Activated CD4-positive, alpha-beta T cell treated with anti-CD3 and anti-CD28 coated beads, Interleukin-2, amount 10 ng/mL, durations not matched to agents 24 days and 14 days (primary cell): Measurements from ENCODE around the gene DXO. TPM values are rescaled to one million over a fixed set of nuclear protein-coding genes. Genes with fewer than 3 reads are reported as not detected.

Source experiments
- DNase-seq: peaks from one replicate; pipeline ENCODE4 v3.0.0; 2022
- H3K27ac Mint-ChIP-seq: one replicate; pipeline ENCODE4 v1.8.0; 2022; ENCODE audit warnings: mild to moderate bottlenecking, mixed read lengths
- H3K27me3 Mint-ChIP-seq: one replicate; pipeline ENCODE4 v1.8.0; 2022; ENCODE audit warnings: mixed read lengths
- H3K36me3 Mint-ChIP-seq: one replicate; pipeline ENCODE4 v1.8.0; 2022; ENCODE audit warnings: low read depth, mild to moderate bottlenecking, mixed read lengths
- H3K4me1 Mint-ChIP-seq: one replicate; pipeline ENCODE4 v1.8.0; 2021; ENCODE audit warnings: mixed read lengths
- H3K4me3 Mint-ChIP-seq: one replicate; pipeline ENCODE4 v1.8.0; 2022; ENCODE audit warnings: mild to moderate bottlenecking, moderate library complexity, mixed read lengths
- H3K9me3 Mint-ChIP-seq: one replicate; pipeline ENCODE4 v1.8.0; 2021; ENCODE audit warnings: mixed read lengths
- intact Hi-C: fragments of 100-400 bp; cut with micrococcal nuclease; formaldehyde crosslinking; loops from one replicate; pipeline ENCODE4 v1.15.1; 2023
- total RNA-seq: library from RNA; stranded (reverse); gene quantifications from 2 replicates; pipeline ENCODE4 v1.2.3, GENCODE V29; 2022

DXO gene
- total RNA-seq, 1 donor from 2014 or later = 13.2 TPM

GRCh38 chr6:31970604-31971271 is 1.2 kb downstream of the DXO start:
- Mint-ChIP-seq H3K9me3 (no peaks in the 10 kb centered on the region), H3K4me1 (peaks cover 41% of the 10 kb centered on the region), H3K36me3 (peaks cover 40% of the 10 kb centered on the region), H3K4me3 (peak overlapping the region; percentile 99), H3K27ac (peak overlapping the region; percentile 100), H3K27me3 (peaks cover 2% of the 10 kb centered on the region)
- intact Hi-C loops = loop anchor here (10.0 kb wide), 1 partner anchor 1416 kb away; the partner anchor contains the start of genes GNL1 and PRR3
- DNase-seq = peak; percentile 65

- Mint-ChIP-seq H3K27ac (peak overlapping the region; percentile 83), H3K4me1 (peaks cover 41% of the 10 kb centered on the region), H3K36me3 (peaks cover 48% of the 10 kb centered on the region), H3K9me3 (no peaks in the 10 kb centered on the region), H3K27me3 (peaks cover 2% of the 10 kb centered on the region), H3K4me3 (peak overlapping the region; percentile 99)
- intact Hi-C loops = loop anchor here (10.0 kb wide), 1 partner anchor 1415 kb away; the partner anchor contains the start of genes GNL1 and PRR3
- DNase-seq = no peak
Measured at GRCh38 chr6:31969712-31970603, 2.0 kb downstream of the DXO start.

GRCh38 chr6:31968791-31969711 is 2.9 kb downstream of the DXO start:
- peak overlapping the region; percentile 59 for H3K27ac Mint-ChIP-seq
- peaks cover 54% of the 10 kb centered on the region for H3K36me3 Mint-ChIP-seq
- DNase-seq = no peak
- peaks cover 2% of the 10 kb centered on the region for H3K27me3 Mint-ChIP-seq
- no peaks in the 10 kb centered on the region for H3K9me3 Mint-ChIP-seq
- intact Hi-C loops = no loop called here
- H3K4me3 Mint-ChIP-seq = no peak overlapping the region
- peaks cover 38% of the 10 kb centered on the region for H3K4me1 Mint-ChIP-seq

- Mint-ChIP-seq H3K27me3 (peaks cover 2% of the 10 kb centered on the region), H3K4me1 (peaks cover 31% of the 10 kb centered on the region), H3K27ac (no peak overlapping the region), H3K9me3 (no peaks in the 10 kb centered on the region), H3K4me3 (no peak overlapping the region), H3K36me3 (peaks cover 57% of the 10 kb centered on the region)
- no peak for DNase-seq
- intact Hi-C loops = no loop called here
Measured at GRCh38 chr6:31968326-31968725, 3.6 kb downstream of the DXO start.

- Mint-ChIP-seq H3K4me3 (no peak overlapping the region), H3K27me3 (peaks cover 2% of the 10 kb centered on the region), H3K27ac (no peak overlapping the region), H3K9me3 (no peaks in the 10 kb centered on the region), H3K36me3 (peaks cover 58% of the 10 kb centered on the region), H3K4me1 (peaks cover 27% of the 10 kb centered on the region)
- no peak for DNase-seq
- intact Hi-C loops = no loop called here
Measured at GRCh38 chr6:31967926-31968320, 4.0 kb downstream of the DXO start.

GRCh38 chr6:31966997-31967925 is 4.7 kb downstream of the DXO start:
- H3K27me3 Mint-ChIP-seq = peaks cover 2% of the 10 kb centered on the region
- no peak overlapping the region for H3K27ac Mint-ChIP-seq
- H3K4me3 Mint-ChIP-seq = no peak overlapping the region
- H3K9me3 Mint-ChIP-seq = no peaks in the 10 kb centered on the region
- no peak for DNase-seq
- intact Hi-C loops = no loop called here
- peaks cover 65% of the 10 kb centered on the region for H3K36me3 Mint-ChIP-seq
- H3K4me1 Mint-ChIP-seq = peaks cover 21% of the 10 kb centered on the region

- DNase-seq = no peak
- H3K27me3 Mint-ChIP-seq = no peaks in the 10 kb centered on the region
- no peak overlapping the region for H3K4me3 Mint-ChIP-seq
- H3K36me3 Mint-ChIP-seq = peaks cover 69% of the 10 kb centered on the region
- no peaks in the 10 kb centered on the region for H3K9me3 Mint-ChIP-seq
- intact Hi-C loops = no loop called here
- H3K27ac Mint-ChIP-seq = no peak overlapping the region
- peaks cover 21% of the 10 kb centered on the region for H3K4me1 Mint-ChIP-seq
Measured at GRCh38 chr6:31966506-31966905, 5.4 kb downstream of the DXO start.

- H3K27ac Mint-ChIP-seq = no peak overlapping the region
- no peak for DNase-seq
Measured at GRCh38 chr6:31965700-31966099, 6.2 kb downstream of the DXO start.

GRCh38 chr6:31963921-31964320 is 8.0 kb downstream of the DXO start:
- no peak for DNase-seq
- no peaks in the 10 kb centered on the region for H3K27me3 Mint-ChIP-seq
- intact Hi-C loops = no loop called here
- no peak overlapping the region for H3K27ac Mint-ChIP-seq
- no peak overlapping the region for H3K4me3 Mint-ChIP-seq
- peaks cover 23% of the 10 kb centered on the region for H3K4me1 Mint-ChIP-seq
- peaks cover 69% of the 10 kb centered on the region for H3K36me3 Mint-ChIP-seq
- no peaks in the 10 kb centered on the region for H3K9me3 Mint-ChIP-seq

More at GRCh38 chr6:31965700-31966099, 6.2 kb downstream of the DXO start:
- Mint-ChIP-seq H3K4me1 (peaks cover 20% of the 10 kb centered on the region), H3K9me3 (no peaks in the 10 kb centered on the region), H3K36me3 (peaks cover 76% of the 10 kb centered on the region), H3K4me3 (no peak overlapping the region), H3K27me3 (no peaks in the 10 kb centered on the region)
- intact Hi-C loops = no loop called here

GRCh38 chr6:31961616-31962015 is 10.3 kb downstream of the DXO start:
- Mint-ChIP-seq H3K27ac (peak overlapping the region; percentile 49), H3K4me3 (no peak overlapping the region), H3K27me3 (no peaks in the 10 kb centered on the region), H3K9me3 (no peaks in the 10 kb centered on the region), H3K36me3 (peaks cover 64% of the 10 kb centered on the region), H3K4me1 (peaks cover 36% of the 10 kb centered on the region)
- no peak for DNase-seq
- intact Hi-C loops = no loop called here

- DNase-seq = peak; percentile 100
- H3K36me3 Mint-ChIP-seq = peaks cover 70% of the 10 kb centered on the region
- peak within 1 kb of the TSS; percentile 95 for H3K27ac Mint-ChIP-seq
- no peaks in the 10 kb centered on the region for H3K9me3 Mint-ChIP-seq
- H3K27me3 Mint-ChIP-seq = no peaks in the 10 kb centered on the region
- H3K4me1 Mint-ChIP-seq = peaks cover 36% of the 10 kb centered on the region
- intact Hi-C loops = loop anchor here (1.0 to 5.0 kb wide), 5 partner anchors 13 to 417 kb away; partner anchors contain the start of genes AGPAT1, BAG6, DDX39B and DXO
- H3K4me3 Mint-ChIP-seq = peak within 1 kb of the TSS; percentile 97
Measured at GRCh38 chr6:31958741-31959739, 12.9 kb downstream of the DXO start, which contains the start of the genes NELFE and SKIC2. TSS of gene NELFE (minus strand) at chr6:31958971. CDS start at chr6:31958446, 525 bp downstream. TSS of gene SKIC2 (plus strand) at chr6:31959175. CDS start at chr6:31959193, 18 bp downstream.
